Hematopoietic multipotent progenitor cell treated with erythropoietin and hydrocortisone succinate and interleukin-3 and kit ligand, for 4 days (in vitro differentiated cells): ENCODE data around the gene MSX1.

Experiments used
- DNase-seq: peaks from one replicate; pipeline ENCODE4 v3.0.0-alpha.2; 2015

Gene MSX1

GRCh38 chr4:4858527-4859324 is 739 bp upstream of the MSX1 start:
- DNase-seq = no peak

GRCh38 chr4:4859799-4860599 is 534 bp downstream of the MSX1 start:
- DNase-seq = no peak

GRCh38 chr4:4860600-4861389 is 1.3 kb downstream of the MSX1 start:
- DNase-seq = peak; percentile 46

GRCh38 chr4:4861390-4862018 is 2.0 kb downstream of the MSX1 start:
- no peak for DNase-seq

- DNase-seq = no peak
Observed at GRCh38 chr4:4862071-4862551, 2.6 kb downstream of the MSX1 start.

- DNase-seq = no peak
Observed at GRCh38 chr4:4862665-4863482, 3.4 kb downstream of the MSX1 start.

GRCh38 chr4:4864443-4864939 is 5.0 kb downstream of the MSX1 start:
- DNase-seq = no peak

- no peak for DNase-seq
Observed at GRCh38 chr4:4864940-4865704, 5.7 kb downstream of the MSX1 start.

GRCh38 chr4:4865705-4866123 is 6.2 kb downstream of the MSX1 start:
- DNase-seq = no peak

- DNase-seq = no peak
Observed at GRCh38 chr4:4866124-4866865, 6.8 kb downstream of the MSX1 start.

- DNase-seq = no peak
Observed at GRCh38 chr4:4866866-4867374, 7.5 kb downstream of the MSX1 start.

GRCh38 chr4:4867375-4868039 is 8.0 kb downstream of the MSX1 start:
- DNase-seq = peak; percentile 46

- no peak for DNase-seq
Observed at GRCh38 chr4:4868040-4868757, 8.7 kb downstream of the MSX1 start.

GRCh38 chr4:4868758-4869723 is 9.6 kb downstream of the MSX1 start:
- DNase-seq = no peak

- DNase-seq = no peak
Observed at GRCh38 chr4:4869731-4870571, 10.5 kb downstream of the MSX1 start.

GRCh38 chr4:4870576-4871241 is 11.2 kb downstream of the MSX1 start:
- DNase-seq = no peak
